GM21390 (cell line): ENCODE measurements around the gene CEACAM19.

Source experiments
- ATAC-seq: cut with Tn5 transposase; IDR thresholded peaks from one replicate; pipeline ENCODE4 v1.9.1; 2021; ENCODE audit not compliant: unreplicated experiment

Gene CEACAM19

DNA sequence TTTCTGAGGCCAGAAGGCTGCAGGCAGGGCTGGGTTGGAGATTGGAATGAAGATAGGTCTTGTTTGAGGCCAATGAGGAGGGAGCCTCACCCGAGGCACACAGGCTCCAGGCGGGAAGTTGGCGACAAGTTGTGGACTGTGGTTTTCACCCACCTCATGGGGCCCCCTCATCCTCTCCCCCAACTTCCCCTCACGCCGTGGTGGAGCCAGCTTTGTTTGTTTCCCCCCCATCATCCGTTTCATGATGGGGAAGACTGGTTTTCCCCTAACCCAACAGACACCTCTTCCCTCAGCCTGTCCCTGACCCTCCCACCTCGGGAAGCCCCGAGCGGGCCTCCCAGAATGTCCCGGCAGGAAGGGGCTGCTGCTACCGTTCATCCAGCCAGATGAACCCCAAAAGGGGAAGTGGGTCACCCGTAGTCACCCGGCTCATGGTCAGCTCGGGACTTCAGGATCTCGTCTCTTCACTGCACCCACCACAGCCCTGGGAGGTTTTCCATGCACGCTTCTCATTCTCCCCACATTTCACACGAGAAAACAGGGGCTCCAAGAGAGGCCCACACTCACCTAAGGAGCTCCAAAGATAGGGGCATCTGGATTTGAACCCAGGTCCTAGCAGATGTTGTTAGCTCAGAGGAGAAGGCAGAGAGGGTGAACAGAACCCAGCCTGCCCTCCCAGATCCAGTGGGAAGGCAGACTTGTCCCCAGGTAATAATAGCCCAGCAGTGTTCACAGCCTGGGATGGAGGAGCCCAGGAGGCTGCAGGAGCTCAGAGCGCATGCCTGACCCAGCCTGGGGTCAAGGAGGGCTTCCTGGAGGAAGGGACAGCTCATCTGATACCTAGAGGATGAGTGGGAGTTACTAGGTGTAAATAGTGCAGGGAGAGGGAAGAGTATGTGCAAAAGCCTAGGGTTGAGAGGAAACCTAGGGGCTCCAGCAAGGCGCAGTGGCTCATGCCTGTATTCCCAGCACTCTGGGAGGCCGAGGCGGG, 51.1 kb downstream of the CEACAM19 start:
- ATAC-seq, result no peak

DNA sequence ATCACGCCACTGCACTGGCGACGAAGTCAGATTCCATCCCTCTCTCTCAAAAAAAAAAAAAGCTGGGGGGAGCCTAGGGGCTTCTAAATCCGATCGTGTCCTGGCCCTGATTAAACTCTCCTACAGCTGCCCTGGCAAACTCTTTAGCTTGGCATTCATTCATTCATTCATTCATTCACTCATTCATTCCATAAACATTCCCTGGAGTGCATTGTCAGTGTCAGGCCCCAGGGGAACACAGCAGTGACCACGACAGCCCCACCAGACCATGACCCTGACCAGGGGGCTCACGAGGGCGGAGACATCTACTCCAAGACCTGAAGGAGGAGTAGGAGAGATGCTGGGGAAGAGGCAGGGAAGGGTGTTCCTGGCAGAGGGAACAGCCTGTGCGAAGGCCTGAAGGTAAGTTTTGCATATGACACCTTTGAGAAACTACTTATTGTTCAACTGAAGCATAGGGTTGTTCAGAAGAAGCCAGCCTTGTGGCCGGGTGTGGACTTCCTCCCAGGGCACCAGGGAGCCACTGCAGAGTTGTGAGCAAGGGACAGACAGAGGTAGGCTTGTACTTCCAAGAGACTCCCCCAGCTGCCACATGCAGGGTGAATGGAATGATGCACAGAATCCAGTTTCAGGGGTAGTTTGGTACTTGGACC, 52.1 kb downstream of the CEACAM19 start:
- ATAC-seq, result peak; percentile 33

DNA sequence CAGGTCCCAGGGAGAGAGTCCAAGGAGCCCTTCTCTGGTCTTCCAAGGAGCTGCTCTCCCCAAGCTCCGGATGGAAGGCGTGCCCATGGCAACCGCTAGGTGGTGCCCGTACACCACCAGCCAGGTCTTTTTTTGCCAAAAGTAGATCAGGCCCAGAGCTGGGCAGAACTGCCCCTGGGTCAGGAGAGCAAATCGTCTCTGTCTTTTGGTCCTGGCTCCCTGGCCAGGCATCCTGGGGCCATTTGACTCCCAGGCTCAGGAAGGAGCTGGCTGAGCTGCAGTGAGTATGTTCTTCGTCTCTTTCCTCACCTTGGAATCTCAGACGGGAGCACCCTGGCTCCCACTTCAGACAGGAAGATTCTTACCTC, 52.7 kb downstream of the CEACAM19 start:
- peak; percentile 61 for ATAC-seq

DNA sequence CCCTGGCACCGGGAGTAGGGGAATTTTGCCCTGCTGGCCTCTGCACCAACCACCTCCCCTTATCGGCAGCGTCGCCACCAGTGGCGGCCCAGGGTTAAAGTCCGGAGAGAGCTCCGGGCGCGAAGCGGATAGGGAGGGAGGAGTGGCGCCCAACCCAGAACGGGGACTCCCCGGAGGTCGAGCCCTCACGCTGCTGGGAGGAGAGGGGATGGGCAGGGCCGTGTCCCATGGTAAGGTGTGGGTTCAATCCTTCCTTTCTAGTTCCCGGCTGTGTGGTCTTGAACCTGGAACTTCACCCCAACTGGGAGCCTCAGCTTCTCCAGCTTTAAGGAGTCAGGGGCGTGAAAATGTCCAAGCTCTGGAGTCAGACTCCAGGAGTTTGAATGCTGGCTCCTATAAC, 54.0 kb downstream of the CEACAM19 start:
- ATAC-seq, result no peak

DNA sequence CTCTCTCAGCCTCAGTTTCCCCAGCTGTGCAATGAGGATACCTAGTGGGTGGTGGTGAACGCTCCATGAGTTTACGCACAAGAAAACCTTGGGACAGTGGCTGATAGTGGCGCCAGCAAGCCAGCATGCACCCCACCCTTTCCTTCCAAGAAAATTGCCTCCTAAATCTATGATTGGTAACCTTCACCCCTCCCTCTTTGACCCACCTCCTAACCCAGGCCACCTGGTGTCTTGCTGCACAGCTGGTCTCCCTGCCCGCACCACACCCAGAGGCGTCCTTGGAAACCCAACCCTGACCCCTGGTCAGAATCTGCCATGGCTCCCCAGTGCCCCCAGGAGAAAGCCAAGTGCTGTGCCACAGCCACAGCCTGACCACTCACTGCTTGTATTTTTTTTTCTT, 54.4 kb downstream of the CEACAM19 start:
- no peak for ATAC-seq

DNA sequence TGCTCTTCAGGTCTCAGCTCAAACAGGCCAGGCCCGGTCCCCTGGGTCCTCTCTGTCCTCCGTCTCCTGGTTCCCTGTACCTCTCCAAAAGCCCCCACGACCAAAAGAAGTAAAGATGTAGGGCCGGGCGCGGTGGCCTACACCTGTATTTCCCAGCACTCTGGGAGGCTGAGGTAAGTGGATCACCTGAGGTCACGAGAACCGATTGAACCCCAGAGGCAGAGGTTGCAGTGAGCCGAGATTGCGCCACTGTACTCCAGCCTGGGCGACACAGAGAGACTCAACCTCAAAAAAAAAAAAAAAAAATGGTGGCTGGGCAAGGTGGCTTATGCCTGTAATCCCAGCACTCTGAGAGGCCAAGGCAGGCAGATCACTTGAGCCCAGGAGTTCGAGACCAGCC, 55.2 kb downstream of the CEACAM19 start:
- ATAC-seq, result no peak

DNA sequence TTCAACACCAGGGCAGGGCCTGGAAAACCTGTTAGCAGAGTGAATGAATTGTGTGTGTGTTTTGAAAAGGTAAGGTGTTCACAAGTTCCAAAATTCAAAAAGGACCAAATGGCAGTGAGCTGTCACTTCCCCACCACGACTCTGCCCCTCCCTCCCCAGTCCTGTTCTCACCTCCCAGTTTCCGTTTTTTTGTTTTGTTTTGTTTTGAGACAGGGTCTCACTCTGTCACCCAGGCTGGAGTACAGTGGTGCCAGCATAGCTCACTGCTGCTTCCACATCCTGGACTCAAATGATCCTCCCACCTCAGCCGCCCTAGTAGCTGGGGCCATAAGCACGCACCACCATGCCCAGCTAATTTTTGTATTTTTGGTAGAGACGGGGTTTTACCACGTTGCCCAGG, 56.9 kb downstream of the CEACAM19 start:
- ATAC-seq, result no peak

DNA sequence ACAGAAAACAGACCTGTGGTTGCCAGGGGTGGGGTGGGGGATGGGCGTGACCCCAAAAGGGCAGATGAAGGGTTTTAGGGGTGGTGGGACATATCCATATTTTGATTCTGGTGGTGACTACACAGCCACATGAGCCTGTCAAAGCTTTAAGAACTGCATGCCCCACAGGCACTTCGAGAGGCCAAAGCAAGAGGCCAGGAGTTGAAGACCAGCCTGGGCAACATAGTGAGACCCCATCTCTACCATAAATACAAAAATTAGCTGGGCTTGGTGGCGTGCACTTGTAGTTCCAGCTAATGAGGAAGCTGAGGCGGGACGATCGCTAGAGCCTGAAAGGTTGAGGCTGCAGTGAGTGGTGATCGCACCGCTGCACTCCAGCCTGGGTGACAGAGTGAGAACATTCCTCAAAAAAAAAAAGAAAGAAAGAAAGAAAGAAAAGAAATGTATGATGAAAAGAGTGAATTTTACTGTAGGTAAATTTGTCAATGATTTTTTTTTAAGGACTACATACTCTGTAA, 58.3 kb downstream of the CEACAM19 start:
- no peak for ATAC-seq

DNA sequence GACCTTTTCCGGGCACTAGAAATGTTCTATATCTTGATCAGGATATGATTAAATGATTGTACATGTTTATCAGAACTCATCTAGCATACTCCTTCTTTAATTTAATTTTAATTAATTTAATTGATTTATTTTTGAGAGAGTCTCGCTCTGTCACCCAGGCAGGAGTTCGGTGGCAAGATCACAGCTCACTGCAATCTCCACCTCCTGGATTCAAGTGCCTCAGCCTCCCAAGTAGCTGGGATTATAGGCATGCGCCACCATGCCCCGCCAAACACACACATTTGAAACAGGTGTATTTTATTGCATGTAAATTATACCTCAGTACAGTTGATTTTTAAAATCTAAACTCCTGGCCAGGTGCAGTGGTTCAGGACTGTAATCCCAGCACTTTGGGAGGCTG, 59.8 kb downstream of the CEACAM19 start:
- no peak for ATAC-seq

DNA sequence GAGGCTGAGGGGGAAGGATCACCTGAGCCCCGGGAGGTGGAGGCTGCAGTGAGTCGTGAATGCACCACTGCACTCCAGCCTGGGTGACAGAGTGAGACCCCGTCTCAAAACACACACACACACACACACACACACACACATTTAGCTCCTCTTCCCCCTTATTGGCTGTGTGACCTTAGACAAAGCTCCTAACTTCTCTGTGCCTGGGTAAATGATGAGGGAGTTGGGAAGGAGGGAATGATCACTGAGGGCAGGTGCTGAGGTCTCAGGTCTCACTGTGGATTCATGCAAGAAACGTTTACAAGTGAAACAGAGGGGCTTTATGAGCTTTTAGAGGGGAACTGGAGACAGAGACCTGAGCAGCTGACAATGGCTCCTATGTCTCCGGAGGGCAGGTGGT, 60.3 kb downstream of the CEACAM19 start:
- no peak for ATAC-seq

DNA sequence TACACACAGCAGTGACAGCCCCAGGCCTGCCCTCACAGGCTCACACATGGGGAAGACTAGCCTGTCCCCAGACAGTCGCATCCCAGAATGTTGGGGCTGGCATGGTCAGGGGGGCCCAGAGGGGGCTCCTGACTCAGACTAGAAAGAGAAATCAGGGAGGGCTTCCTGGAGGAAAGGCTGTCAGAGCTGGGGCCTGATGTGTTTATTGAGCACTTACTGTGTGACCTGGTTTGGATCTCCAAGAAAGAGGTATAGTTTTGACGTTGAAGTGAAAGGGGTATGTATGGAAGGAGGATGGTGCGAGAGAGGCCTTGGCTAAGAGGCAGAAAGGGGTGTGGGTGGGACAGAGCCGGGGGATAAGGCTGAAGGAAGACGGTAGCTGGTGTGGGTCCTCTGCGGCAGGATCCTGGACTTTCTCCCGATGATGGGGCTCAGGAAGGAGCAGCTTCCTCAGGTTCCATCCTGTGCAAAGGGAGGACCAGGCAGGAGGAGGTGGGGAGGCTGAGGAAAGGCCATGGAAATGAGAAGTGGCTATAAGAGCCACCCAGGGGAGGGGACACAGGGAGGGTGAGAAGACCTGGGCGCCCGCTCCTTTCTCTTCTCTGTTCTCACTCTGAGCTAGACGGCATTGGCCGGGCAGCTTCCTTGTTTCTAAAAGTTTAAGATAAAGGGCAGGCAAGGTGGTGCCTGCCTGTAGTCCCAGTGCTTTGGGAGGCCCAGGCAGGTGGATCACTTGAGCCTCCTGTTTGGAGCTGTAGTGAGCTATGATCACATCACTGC, 61.1 kb downstream of the CEACAM19 start:
- no peak for ATAC-seq
